SJSA1 (cell line): Measurements from ENCODE around the gene DOP1A. TPM values are rescaled to one million over a fixed set of nuclear protein-coding genes. Genes with fewer than 3 reads are reported as not detected.

ENCODE experiments used
- DNase-seq, 2 experiments: peaks; one replicate each; pipeline ENCODE4 v3.0.0-alpha.2; 2015 to 2020; ENCODE audit warnings: low spot score in 2 of 2, low read depth in 1 of 2
- H3K27ac ChIP-seq: fragments of 250-450 bp; sonication (Bioruptor Pico); 2 replicates; pipeline ENCODE4 v1.5.1; 2020; ENCODE audit warnings: mild to moderate bottlenecking, moderate library complexity
- H3K27me3 ChIP-seq: fragments of 250-450 bp; sonication (Bioruptor Pico); replicated peaks from 2 replicates; pipeline ENCODE4 v1.5.1; 2020; ENCODE audit warnings: mild to moderate bottlenecking, moderate library complexity
- H3K36me3 ChIP-seq: fragments of 250-450 bp; sonication (Bioruptor Pico); 2 replicates; pipeline ENCODE4 v1.5.1; 2020; ENCODE audit warnings: mild to moderate bottlenecking
- H3K4me1 ChIP-seq: fragments of 250-450 bp; sonication (Bioruptor Pico); replicated peaks from 2 replicates; pipeline ENCODE4 v1.6.1; 2021; ENCODE audit warnings: mild to moderate bottlenecking
- H3K4me3 ChIP-seq: fragments of 250-450 bp; sonication (Bioruptor Pico); 2 replicates; pipeline ENCODE4 v1.5.1; 2020; ENCODE audit warnings: mild to moderate bottlenecking
- H3K9me3 ChIP-seq: fragments of 250-450 bp; sonication (Bioruptor Pico); replicated peaks from 2 replicates; pipeline ENCODE4 v1.5.1; 2020; ENCODE audit warnings: mild to moderate bottlenecking
- total RNA-seq: library from RNA; depleted of rRNA; stranded (reverse); fragments of >200 nt; shearing (Covaris generic); gene quantifications from 2 replicates; pipeline ENCODE4 v1.2.3, GENCODE V29; 2014

DOP1A gene
- total RNA-seq, 1 experiment from 2014 or later: 13.9 TPM

DNA sequence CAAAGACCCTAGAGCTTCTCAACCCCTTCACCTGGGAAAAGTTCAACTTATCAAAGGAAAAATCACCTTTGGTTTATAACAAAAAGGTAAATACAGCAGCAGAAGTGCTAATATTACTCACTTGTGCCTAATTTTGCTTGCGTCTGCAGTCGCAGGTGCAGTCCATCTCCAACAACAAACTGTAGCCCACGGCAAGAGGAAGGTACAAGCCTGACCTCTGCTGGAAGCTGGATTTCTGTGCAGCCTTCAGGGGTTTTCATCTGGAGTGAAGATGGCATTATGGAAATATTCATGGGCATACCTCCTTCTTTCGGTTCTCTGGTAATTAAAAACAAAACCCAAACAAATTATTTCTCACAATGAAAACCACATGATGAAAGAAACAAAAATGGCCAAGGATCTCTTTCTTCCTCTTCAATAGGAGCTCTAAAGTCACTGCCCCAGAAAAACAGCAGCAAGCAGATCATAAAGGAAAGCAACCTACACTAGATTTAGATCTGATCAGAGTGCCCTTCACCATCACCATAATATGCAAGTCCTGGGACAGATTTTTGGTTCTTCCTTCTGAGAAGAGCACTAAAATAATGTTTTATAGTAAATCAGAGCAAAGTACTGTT, 9.7 kb upstream of the DOP1A start:
- no peaks in the 10 kb centered on the region for H3K27me3 ChIP-seq
- no peak overlapping the region for H3K27ac ChIP-seq
- H3K9me3 ChIP-seq: no peaks in the 10 kb centered on the region
- peaks cover 14% of the 10 kb centered on the region for H3K4me1 ChIP-seq
- DNase-seq: peak; percentile 39 to 48
- peaks cover 7% of the 10 kb centered on the region; the same call in 1 of the 2 replicates for H3K36me3 ChIP-seq
- H3K4me3 ChIP-seq: no peak overlapping the region

- DNase-seq: no peak
Measured at GRCh38 chr6:83061190-83061589, 6.3 kb upstream of the DOP1A start.

DNA sequence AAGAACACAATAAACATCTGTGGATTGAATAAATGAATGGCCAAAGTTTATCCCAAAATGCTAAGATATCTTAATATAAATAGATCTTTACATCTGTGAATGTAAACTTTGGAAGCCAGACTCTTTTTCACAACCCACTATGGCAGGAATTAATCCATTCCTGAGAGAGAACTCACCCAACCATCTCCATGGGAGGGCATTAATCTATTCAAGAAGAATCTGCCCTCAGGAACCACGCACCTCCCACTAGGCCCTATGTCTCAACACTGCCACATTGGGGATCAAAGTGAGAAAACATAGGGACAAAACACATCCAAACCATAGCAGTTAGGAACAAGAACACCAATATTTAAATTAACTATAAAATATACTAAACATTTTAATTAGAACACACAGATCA, 5.2 kb upstream of the DOP1A start:
- peak; percentile 54 to 57 for DNase-seq
- Histone ChIP-seq H3K27ac (no peak overlapping the region), H3K27me3 (no peaks in the 10 kb centered on the region), H3K4me3 (no peak overlapping the region), H3K36me3 (peaks cover 4% of the 10 kb centered on the region; the same call in 1 of the 2 replicates), H3K4me1 (peaks cover 15% of the 10 kb centered on the region), H3K9me3 (no peaks in the 10 kb centered on the region)

More at GRCh38 chr6:83061190-83061589, 6.3 kb upstream of the DOP1A start:
- H3K9me3 ChIP-seq: no peaks in the 10 kb centered on the region
- no peaks in the 10 kb centered on the region for H3K27me3 ChIP-seq
- H3K27ac ChIP-seq: no peak overlapping the region
- H3K4me1 ChIP-seq: peaks cover 15% of the 10 kb centered on the region
- peaks cover 7% of the 10 kb centered on the region; the same call in 1 of the 2 replicates for H3K36me3 ChIP-seq
- H3K4me3 ChIP-seq: no peak overlapping the region

DNA sequence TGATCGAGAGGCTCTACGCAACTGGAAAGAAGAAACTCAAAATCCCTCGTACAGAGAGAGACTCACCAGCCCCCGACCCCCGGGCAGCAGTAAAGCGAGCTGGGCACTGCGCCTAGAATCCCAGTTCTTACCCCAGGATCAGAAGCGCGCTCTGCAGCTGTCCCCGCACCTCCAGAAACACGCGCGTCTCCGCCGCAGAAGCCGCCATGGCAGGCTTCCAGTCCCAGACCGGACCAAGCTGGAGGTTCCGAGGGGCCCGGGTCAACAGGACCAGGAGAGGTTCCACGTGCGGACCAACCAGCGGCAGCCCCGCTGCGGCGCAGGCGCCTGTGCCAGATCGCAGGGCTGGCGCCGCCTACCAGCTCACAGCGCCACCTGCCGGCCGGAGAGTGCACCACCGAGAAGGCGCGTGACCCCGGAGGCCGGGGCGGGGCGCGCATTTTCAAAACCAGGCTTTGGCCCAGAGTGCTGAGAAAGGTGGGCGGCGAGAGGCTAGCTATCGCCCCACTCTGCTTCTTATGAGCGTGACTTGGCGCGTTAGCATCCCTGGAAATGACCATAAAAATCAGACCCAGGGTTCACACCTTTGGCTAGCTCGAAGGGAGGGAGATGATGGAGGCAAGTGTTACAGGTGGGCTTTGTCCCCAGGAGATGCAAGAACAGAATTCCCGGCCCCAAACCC, 1.8 kb upstream of the DOP1A start, which contains the start of gene UBE3D:
UBE3D (minus strand) TSS at position 331 of the 682 bp plus-strand sequence; CDS start at position 208, 123 bp downstream.
- Histone ChIP-seq H3K4me3 (peak within 1 kb of the TSS; percentile 55), H3K9me3 (no peaks in the 10 kb centered on the region), H3K27me3 (no peaks in the 10 kb centered on the region), H3K27ac (no peak within 1 kb of the TSS), H3K4me1 (peaks cover 20% of the 10 kb centered on the region), H3K36me3 (peaks cover 4% of the 10 kb centered on the region; the same call in 1 of the 2 replicates)
- DNase-seq: peak; percentile 81 to 87

DNA sequence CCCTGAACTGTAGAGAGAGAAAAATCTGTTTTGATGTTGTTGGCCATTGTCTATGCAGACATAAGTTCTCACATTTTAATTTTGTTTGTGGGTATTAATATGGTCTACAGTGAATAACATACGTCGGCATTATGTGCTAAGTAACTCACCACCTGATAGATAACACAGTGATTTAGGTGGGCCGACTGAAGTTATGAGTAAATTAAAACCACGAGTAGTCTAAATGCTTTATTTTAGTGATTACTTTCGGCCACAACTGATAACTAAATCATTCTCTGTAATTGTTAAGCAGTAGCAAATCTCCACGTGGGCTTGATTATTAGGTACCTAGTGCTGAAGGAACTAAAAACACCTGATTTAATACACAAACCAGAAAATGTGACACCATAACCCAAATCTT, 1.1 kb downstream of the DOP1A start:
- H3K9me3 ChIP-seq: no peaks in the 10 kb centered on the region
- H3K36me3 ChIP-seq: peaks cover 4% of the 10 kb centered on the region; the same call in 1 of the 2 replicates
- peaks cover 6% of the 10 kb centered on the region for H3K4me1 ChIP-seq
- peak overlapping the region; percentile 65 for H3K4me3 ChIP-seq
- no peak for DNase-seq
- H3K27me3 ChIP-seq: no peaks in the 10 kb centered on the region
- no peak overlapping the region for H3K27ac ChIP-seq

GRCh38 chr6:83069633-83070032, 2.2 kb downstream of the DOP1A start:
- Histone ChIP-seq H3K4me1 (peaks cover 6% of the 10 kb centered on the region), H3K27ac (no peak overlapping the region), H3K4me3 (no peak overlapping the region), H3K36me3 (peaks cover 4% of the 10 kb centered on the region; the same call in 1 of the 2 replicates), H3K9me3 (no peaks in the 10 kb centered on the region), H3K27me3 (no peaks in the 10 kb centered on the region)
- no peak for DNase-seq

DNA sequence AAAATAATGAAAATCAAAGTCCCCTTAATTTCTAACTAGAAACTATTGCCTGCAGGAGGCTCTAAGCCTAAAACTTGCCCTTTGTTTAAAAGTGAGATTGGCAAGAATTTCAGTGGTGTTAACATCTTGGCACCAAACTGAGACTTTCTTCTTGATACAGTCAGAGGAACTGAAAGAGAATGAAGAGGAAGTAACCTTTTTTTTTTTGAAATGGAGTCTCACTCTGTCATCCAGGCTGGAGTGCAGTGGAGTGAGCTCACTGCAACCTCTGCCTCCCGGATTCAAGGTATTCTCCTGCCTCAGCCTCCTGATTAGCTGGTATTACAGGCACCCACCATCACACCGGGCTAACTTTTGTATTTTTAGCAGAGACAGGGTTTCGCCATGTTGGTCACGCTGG, 3.6 kb downstream of the DOP1A start:
- no peak for DNase-seq
- Histone ChIP-seq H3K27ac (no peak overlapping the region), H3K36me3 (peaks cover 4% of the 10 kb centered on the region; the same call in 1 of the 2 replicates), H3K27me3 (no peaks in the 10 kb centered on the region), H3K4me1 (peaks cover 6% of the 10 kb centered on the region), H3K4me3 (no peak overlapping the region), H3K9me3 (no peaks in the 10 kb centered on the region)

DNA sequence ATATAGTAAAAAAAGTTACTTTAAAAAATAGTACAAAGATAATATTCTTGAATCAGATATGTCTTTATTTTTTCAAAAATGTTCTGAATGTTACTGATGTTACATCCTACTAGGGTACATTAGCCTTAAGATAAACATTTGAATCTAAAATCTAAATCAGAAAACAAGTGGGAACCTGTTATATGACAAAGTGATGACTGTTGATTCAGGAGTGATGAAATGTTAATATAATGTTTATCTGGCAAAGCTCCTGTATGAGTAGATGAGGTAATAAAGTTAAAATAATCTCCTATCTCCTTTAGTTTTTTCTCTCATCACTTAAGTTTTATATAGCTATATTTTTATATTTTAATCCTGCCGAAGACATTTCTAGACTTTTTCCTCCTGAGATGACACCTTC, 4.2 kb downstream of the DOP1A start:
- Histone ChIP-seq H3K27ac (no peak overlapping the region), H3K4me1 (peaks cover 6% of the 10 kb centered on the region), H3K9me3 (no peaks in the 10 kb centered on the region), H3K36me3 (peaks cover 4% of the 10 kb centered on the region; the same call in 1 of the 2 replicates), H3K4me3 (no peak overlapping the region), H3K27me3 (no peaks in the 10 kb centered on the region)
- no peak for DNase-seq

DNA sequence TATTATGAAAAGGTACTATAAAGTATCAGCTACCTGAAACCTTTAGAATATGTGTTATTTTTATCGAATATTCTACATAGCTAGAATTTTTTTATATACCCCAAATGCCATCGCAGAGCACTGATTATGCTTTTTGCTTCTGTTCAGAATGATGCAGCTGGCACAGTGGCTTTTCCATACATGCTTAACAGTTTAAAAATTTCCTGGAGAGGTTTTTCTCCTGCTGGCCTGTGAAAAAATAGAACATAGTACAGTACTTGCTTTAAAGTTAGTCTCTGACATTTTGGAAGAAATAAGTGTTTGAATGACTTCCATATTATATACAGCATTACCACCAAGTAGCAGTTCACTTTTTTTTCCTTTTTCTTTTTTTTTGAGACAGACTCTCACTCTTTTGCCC, 5.3 kb downstream of the DOP1A start:
- DNase-seq: no peak
- H3K27ac ChIP-seq: no peak overlapping the region

GRCh38 chr6:83073615-83074014, 6.1 kb downstream of the DOP1A start:
- Histone ChIP-seq H3K4me3 (no peak overlapping the region), H3K27ac (no peak overlapping the region), H3K36me3 (no peaks in the 10 kb centered on the region), H3K27me3 (no peaks in the 10 kb centered on the region), H3K4me1 (peaks cover 2% of the 10 kb centered on the region), H3K9me3 (no peaks in the 10 kb centered on the region)
- no peak for DNase-seq

More for the DNA sequence above, 5.3 kb downstream of the DOP1A start:
- peaks cover 6% of the 10 kb centered on the region for H3K4me1 ChIP-seq
- no peaks in the 10 kb centered on the region for H3K27me3 ChIP-seq
- H3K9me3 ChIP-seq: no peaks in the 10 kb centered on the region
- H3K36me3 ChIP-seq: peaks cover 2% of the 10 kb centered on the region; the same call in 1 of the 2 replicates
- H3K4me3 ChIP-seq: no peak overlapping the region

DNA sequence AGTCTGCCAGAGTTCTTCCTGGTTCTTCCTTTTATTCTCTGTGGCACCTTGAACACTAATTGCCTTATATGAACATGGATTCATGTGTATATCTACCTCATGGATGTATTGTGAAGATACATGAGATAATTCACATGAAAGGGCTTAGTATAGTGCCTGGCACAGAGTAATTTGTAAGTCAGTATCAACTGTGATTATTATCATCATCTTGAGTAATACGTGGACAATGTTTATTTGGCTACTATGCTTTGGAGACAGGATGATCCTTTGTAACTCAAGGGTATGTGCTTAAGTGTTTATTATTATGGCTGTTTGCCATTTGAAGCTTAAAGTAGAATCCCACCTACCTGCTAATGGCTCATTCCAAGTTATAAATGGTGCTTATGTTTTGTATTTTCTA, 16.0 kb downstream of the DOP1A start:
- Histone ChIP-seq H3K4me3 (no peak overlapping the region), H3K27ac (no peak overlapping the region), H3K4me1 (no peaks in the 10 kb centered on the region), H3K9me3 (no peaks in the 10 kb centered on the region), H3K27me3 (no peaks in the 10 kb centered on the region), H3K36me3 (no peaks in the 10 kb centered on the region)
- DNase-seq: no peak

DNA sequence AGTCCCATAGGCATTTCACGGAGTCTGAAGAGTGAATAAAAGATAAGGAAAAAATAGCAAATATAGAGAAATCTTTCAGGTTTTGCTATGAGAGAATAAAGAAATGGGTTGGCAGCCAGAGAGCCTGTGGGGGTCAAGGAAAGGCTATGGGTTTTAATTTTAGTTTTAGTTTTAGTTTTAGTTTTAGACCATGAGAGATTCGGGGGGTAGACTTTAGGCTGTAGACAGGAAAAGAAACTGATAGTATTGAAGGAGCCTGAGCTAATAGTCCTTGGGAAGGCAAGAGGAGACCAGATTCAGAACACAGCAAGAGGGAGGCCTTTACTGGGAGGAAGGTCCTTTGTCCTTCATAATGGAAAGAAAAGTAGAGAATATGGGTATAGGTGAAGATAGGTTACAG, 19.3 kb downstream of the DOP1A start:
- no peaks in the 10 kb centered on the region for H3K36me3 ChIP-seq
- no peak overlapping the region for H3K27ac ChIP-seq
- no peaks in the 10 kb centered on the region for H3K27me3 ChIP-seq
- no peaks in the 10 kb centered on the region for H3K4me1 ChIP-seq
- DNase-seq: no peak
- no peaks in the 10 kb centered on the region for H3K9me3 ChIP-seq
- H3K4me3 ChIP-seq: no peak overlapping the region

- no peaks in the 10 kb centered on the region; the same call in 1 of the 2 replicates for H3K27me3 ChIP-seq
- H3K27ac ChIP-seq: no peak overlapping the region
- H3K9me3 ChIP-seq: no peaks in the 10 kb centered on the region
- H3K36me3 ChIP-seq: no peaks in the 10 kb centered on the region
- H3K4me3 ChIP-seq: no peak overlapping the region
- H3K4me1 ChIP-seq: no peaks in the 10 kb centered on the region
- no peak for DNase-seq
Measured at GRCh38 chr6:83092756-83093399, 25.4 kb downstream of the DOP1A start.

- DNase-seq: no peak
- H3K36me3 ChIP-seq: no peaks in the 10 kb centered on the region
- H3K4me3 ChIP-seq: no peak overlapping the region
- H3K4me1 ChIP-seq: no peaks in the 10 kb centered on the region
- H3K27ac ChIP-seq: no peak overlapping the region
- no peaks in the 10 kb centered on the region; the same call in 1 of the 2 replicates for H3K27me3 ChIP-seq
- no peaks in the 10 kb centered on the region for H3K9me3 ChIP-seq
Measured at GRCh38 chr6:83096791-83097190, 29.3 kb downstream of the DOP1A start.
